ENCODE data around the gene ZMYND8. TPM values are rescaled to one million over a fixed set of nuclear protein-coding genes. Genes with fewer than 3 reads are reported as not detected.

Gene ZMYND8
- total and polyA plus RNA-seq, 2 of the 8 experiments (the other 6 are each of a cell fraction or from before 2014, with no cell fraction given): 50.5 to 163 TPM

- TF ChIP-seq CHD7 (IDR thresholded peaks at IDR 0.05; ENCODE audit: insufficient replicate concordance, low read length): peak; percentile 4
- TF ChIP-seq CHD1 (IDR thresholded peaks at IDR 0.05; ENCODE audit: low read depth, low read length): no peak
- TF ChIP-seq EGR1 (IDR thresholded peaks at IDR 0.05; ENCODE audit: borderline replicate concordance, low read depth, low read length): no peak
- TF ChIP-seq SAP30 (IDR thresholded peaks at IDR 0.05; ENCODE audit: insufficient read depth, insufficient replicate concordance, low read length): no peak
Measured at GRCh38 chr20:47359530-47360296, 3.2 kb upstream of the ZMYND8 start (continued).

All from H1 (cell line).